CD4-positive, alpha-beta T cell treated with Interleukin-1 beta for 1 hour (primary cell): ENCODE data around the gene ERVFRD-1.

Source experiments
- DNase-seq, 2 donors: peaks; one replicate each; pipeline ENCODE4 v3.0.0-alpha.2; 2020 to 2022

ERVFRD-1 gene, protein sequence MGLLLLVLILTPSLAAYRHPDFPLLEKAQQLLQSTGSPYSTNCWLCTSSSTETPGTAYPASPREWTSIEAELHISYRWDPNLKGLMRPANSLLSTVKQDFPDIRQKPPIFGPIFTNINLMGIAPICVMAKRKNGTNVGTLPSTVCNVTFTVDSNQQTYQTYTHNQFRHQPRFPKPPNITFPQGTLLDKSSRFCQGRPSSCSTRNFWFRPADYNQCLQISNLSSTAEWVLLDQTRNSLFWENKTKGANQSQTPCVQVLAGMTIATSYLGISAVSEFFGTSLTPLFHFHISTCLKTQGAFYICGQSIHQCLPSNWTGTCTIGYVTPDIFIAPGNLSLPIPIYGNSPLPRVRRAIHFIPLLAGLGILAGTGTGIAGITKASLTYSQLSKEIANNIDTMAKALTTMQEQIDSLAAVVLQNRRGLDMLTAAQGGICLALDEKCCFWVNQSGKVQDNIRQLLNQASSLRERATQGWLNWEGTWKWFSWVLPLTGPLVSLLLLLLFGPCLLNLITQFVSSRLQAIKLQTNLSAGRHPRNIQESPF

DNA sequence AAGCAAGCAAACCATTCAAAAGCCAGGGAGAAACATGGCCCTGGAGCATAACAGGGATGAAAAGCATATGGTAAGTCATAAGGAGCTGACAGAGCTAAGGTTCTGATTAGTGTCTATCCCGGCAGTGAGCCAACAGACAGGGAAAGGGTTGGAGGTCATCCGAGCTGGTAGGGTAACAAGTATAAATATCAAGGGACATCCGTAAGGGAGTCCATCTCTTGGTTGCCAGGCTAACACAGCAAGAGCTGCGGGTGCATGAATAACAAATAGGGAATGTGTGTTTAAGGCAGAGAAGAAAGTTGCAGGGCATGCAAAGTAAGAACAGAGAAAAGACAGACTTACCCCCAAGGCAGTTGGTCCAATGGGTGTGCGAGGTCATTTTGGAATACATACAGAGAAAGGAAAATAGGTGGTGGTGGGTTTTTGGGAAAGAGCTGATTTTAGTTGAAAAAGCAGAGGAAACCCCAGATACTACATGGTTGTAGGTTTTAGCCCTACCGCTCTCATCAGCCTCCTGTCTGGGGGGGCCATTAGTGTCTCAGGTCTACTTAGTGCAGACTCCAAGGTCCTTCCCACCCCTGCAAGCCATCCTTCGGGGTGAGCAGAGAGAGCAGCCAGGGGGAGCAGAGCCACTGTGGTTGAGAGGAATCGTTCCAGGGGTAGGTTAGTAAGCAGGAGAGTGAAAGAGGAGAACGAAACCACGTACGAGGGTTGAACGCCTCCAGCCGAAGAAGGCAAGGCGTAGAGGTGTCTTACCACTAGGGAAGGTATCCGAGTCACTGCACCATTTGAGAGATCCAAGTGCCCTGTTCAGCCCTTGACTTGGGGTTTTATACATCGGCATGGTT is at the start of gene ERVFRD-1:
Gene ERVFRD-1, minus strand, starts transcription at position 805 of the 848 bp plus-strand sequence. CDS start 6,415 bp downstream, outside the sequence.
- no peak for DNase-seq

DNA sequence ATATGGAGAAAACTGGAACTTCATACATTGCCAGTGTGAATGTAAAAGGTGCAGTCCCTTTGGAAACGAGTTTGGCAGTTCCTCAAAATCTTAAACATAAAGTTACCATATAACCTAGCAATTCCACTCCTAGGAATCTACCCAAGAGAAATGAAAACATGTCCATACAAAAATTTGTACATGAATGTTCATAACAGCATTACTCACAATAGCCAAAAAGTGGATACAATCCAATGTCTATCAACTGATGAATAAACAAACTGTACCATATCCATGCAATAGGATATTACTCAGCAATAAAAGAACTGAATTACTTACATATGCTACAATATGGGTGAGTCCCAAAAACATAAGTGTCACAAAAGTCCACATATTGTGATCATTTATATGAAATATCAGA is 48.7 kb upstream of the ERVFRD-1 start:
- no peak for DNase-seq

DNA sequence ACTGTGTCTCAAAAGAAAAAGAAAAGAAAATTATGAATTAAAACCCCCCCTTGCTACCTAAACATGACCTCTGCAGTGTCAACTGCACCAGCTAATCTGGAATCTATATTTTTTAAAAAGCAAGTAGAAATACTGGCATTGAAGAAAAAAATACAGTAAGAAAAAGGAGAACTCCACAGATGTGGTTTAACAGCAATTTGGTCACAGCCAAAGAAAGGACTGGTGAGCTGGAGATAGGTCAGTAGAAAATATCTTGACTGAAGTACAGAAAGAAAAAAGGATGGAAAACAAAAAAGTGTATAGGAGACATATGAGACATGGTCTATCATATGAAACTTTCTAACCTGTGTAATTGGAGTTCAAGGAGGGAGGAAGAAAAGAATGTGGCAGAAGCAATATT is 44.1 kb upstream of the ERVFRD-1 start:
- DNase-seq: no peak

DNA sequence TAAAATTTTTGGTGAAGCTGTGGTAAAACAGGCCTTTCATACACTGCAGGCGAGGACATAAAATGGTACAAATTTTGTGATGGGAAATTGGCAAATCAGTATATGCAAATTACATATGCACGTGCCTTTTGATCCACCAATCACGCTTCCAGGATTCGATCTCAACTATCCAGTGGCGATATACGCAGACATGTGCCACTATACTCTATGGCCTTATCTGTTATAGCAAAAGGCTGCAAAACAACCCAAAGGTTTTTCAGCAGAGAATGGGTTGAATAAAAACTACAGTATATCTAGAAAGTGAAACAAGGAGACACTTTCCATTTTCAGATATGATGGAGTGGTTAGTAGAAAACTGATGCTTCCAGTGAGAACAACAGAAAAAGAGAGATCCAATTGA is 41.9 kb upstream of the ERVFRD-1 start:
- DNase-seq: no peak

DNA sequence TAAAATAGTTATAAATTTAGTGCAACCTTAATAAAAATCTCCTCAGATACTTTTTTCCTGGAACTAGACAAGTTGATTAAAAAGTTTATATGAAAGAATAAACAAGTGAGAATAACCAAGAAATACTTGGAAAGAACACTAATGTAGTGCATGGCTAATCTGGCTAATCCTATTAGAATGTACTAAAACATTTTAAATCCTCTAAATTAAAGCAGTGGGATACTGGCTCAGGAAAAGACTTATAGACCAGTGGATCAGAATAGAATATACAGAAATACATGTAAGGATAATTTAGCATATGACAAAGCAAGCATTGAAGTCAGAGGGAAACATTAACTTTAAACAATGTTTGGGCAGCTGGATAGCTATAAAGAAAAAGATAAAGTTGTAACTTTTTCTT is 41.1 kb upstream of the ERVFRD-1 start:
- no peak for DNase-seq

DNA sequence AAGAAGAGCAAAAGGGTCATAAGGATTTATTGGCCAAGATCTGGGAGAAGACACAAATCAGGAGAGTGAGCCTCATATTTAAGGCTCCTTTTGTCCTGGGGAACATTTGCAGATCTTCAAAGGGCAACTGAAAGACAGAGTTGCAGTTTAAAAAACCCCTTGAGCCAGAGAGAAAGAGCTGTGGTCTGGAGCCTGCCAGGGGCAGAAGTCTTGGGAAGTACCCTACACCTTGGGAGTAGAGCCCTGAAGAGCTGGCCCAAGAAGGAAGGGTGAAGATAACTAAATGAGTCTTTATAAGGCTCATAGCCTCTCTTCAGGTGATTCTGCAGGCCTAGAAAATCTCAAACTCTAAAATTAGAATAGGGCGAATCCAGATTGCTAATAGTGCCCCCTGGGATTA is 40.0 kb upstream of the ERVFRD-1 start:
- no peak for DNase-seq

DNA sequence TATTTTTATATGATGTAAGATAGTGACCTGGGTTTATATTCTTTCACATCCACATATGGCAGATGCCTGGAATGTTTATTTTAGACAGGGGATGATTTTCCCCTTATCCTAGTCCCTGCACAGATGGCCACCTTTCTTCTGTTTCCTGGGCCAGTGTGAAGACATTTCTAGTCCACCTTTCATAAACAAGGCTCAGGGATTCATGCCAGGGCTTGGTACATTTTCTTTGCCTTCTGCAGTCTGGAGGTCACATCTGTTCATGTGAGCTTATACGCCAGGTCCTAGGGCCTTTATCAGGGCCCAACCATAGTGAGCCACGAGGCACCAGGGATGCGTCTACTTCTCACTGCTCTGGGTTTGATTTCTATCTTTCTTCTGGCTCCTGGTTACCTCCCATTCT is 38.0 kb upstream of the ERVFRD-1 start:
- no peak for DNase-seq

DNA sequence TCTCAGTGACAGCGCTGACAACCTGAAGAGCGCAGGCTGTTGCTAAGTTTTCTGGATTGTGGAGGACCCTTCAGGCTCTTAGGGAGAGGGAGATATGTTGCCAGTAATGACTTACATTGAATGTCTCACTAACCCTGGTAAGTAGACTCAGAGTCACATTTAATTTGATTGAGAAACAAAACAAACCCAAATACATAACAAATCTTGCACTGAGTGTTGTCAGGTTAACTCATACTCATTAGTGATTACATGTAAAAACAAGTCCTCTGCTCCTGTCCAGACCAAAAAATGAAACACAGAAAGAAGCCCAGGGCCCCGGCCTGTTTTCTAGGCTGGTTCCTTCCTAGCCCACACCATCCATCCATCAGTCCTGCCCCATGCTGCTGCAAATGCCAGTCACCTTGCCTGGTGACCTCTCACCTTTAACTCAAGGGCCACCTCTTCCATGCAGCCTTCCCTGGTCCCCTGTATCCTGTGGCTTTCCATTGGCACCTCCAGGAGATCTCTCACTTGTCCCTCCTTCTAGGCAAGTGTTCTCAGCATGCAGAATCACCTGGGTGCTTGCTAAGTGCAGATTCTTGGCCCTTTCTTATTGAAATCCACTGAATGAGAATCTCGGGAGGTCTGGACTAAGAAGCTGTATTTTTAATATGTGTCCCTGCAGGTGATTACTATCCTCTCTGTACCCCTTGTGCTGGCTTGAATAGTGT is 34.7 kb upstream of the ERVFRD-1 start:
- DNase-seq: no peak

DNA sequence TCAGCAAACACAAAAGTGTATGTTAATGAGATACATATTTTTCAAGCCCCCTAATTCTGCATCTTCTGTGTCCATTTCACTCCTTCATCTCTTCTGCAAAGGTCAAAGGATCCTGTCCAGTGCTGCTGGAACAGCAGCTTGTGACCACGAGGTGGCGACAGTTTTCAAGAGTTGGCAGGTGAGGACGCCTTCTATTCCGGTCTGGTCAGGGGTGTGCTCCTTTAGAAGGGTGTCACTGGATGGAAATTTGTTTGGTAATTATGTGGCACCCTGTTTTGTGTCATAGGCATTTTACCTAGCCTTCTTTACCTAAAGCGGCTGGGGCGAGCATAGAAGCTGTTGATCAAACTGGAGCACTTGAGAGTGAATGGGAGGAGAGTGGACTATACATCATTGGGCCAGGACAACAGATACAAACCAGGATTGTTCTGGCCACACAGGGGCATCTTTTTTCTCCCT is 32.9 kb upstream of the ERVFRD-1 start:
- peak; percentile 75 to 77 for DNase-seq

DNA sequence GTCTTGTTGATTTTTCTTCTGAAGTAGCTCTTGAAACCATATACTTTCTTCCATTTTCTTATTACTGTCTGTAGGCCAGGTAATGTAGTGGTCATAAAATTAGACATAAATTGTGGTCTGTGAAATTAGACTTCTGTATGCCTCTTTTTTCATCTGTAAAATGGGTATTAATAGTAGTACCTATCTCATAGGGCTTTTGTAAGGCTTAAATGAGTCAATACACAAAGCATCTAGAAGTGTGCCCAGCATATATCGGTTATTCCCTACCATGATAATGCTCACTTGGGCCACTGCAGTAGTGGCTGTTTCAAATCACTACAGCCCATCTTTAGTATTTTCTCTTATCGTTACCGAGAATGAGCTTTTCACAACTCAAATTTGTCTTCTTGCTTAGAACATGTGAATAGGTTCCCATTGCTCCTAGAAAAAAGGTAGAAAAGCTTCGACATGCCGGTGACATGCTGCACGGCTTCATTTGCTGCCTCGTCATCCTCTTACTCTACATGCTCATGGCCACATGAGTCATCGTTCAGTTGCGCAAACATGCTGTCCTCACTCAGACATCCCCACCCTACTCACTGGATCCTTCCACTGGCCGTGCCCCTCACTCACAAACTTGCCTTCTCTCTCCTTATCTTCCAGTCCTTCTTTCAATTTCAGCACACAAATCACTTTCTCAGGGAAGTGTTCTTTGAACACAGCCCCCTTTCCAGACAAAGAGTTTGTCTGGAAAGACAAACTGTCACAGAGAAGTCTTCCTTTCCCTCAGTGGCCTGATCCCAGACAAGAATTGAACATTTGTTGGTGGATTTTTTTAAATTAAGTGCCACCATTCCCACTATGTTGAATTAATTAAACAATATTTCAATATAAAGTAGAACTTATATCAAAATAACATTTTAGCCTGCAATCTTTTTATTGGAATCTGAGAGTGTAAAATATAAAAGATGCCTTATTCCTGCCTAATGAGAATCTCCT is 32.2 kb upstream of the ERVFRD-1 start:
- peak; percentile 8 to 78 for DNase-seq

DNA sequence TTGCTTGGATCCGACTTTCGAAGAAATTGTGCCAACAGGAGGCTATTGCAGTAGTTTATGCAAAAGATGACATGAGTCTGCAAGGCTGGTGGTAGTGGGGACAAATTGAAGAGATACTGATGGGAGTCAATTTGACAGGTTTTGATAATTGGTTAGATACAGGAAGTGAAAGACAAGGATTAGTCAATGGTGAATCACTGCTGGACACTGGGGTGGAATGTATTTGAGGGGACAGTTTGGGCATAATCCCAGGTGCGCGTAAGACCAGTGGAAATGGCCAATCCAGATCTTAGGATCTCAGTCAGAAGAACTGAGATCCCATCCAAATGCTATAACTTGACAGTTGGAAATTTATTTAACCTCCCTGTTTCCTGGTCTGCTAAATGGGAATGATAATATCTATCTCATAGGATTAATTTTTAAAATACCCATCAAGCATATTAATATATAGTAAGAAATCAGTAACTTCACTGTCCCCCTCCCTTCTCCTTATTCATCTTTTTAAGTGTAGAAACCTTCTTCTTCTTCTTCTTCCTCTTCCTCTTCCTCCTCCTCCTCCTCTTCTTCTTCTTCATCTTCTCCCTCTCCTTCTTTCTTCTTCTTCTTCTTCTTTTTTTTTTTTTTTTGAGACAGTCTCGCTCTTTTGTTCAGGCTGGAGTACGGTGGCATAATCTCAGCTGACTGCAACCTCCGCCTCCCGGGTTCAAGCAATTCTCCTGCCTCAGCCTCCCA is 30.9 kb upstream of the ERVFRD-1 start:
- no peak for DNase-seq

DNA sequence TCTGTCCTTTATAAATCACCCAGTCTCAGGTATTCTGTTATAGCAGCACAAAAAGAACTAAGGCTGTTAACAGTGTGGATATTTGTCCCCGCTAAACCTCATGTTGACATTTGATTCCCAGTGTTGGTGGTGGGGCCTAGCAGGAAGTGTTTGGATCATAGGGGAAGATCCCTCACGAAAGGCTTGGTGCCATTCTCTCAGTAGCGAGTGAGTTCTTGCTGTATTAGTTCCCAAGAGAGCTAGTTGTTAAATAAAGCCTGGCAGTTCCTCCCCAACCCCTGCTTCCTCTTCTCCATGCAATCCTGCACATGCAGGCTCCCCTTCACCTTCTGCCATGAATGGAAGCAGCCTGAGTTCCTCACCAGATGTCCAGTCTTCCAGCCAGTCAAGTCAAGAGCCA is 29.8 kb upstream of the ERVFRD-1 start:
- DNase-seq: no peak

DNA sequence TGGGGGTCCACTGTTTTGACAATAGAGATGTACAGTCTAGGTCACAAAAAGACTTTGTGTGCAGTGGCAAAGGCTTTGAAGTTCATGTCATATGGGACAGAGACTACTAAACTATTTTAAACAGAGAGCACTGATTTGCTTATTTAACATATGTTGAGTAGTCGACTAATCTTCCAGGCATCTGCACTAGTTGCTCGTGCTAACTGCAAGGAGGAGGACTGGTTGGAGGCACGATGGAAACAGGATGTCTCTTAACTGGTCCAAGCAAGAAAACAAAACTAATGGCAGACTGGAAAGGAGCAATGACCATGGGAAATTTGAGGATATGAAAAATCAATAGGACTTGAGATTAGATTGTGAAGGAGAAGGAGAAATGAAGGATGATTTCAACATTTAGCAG is 28.5 kb upstream of the ERVFRD-1 start:
- no peak for DNase-seq

DNA sequence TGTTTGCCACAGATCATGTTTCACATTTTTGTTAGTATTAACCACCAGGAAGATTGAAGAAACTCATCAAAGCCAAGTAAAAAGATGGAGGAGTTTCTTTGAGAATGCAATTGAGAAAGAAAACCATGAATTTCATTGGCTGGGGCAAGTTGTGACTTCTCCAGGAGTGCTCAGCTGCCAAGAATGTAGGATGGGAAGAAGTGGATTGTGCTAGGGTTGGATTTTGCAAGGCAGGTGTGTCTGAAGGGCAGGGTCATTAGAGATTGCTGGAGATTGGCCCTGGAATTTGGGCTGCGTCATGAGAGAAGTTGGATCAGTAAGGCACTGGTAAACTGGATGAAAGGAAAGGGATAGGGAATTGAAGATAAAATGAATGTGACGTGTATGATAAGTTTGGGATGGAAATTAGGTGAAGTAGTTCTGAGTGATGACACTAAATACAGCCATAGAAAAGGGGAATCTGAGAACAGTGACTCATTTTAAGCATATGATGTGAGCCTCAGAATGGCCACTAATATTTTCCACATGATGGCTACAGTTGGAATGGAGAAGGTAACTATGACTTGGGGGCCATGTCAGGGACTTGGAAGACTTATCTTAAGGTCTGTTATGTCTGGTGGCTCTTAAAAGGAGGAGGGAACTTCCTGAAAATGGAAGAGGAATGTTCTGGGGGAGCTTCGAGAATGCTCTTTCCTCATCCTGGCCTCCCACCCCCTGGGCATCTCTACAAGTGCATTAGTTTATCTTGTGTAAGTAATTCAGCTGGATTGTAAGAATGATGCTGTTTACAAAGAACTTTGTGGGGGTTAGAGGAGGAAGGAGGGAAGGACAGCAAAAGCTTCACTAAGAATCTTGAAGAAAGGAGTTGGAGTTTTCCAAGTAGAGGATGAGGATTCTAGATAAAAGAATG is 27.8 kb upstream of the ERVFRD-1 start:
- no peak for DNase-seq

DNA sequence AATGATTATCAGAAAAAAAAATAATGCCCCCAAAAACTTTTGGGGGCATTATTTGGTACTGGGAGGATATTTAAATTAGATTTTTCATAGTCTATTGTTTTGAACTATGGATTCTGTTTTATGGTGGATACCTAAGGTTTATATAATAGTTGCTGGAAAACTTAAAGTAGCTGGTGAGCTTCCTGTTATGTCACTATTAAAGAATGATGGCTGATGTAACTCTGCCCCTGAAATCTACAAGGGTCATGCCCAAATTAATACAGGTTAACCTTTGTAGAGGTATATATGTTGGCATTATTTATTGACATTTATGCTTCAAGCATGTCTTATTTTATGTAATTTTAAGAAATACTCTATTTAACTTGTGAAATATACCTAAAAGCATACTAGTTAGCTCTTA is 25.3 kb upstream of the ERVFRD-1 start:
- no peak for DNase-seq

DNA sequence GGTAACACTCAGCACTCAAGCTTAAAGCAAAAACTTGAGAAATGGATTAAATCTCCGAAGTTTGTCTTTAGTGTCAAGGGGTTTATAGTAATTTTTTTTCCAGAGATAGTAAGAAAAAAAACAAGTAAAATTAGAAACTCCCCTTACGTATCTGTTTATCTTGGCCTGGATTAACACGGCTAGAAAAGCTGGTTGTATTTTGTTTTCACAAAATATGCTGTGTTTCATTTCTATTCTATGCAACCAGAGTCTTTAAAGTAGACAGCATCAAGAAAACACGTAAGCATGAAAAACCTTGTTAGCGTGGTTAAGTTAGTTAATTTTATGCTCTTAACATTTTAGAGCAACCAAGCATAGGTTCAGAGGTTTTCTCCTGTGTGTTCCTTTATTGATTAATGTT is 21.8 kb upstream of the ERVFRD-1 start:
- no peak for DNase-seq

DNA sequence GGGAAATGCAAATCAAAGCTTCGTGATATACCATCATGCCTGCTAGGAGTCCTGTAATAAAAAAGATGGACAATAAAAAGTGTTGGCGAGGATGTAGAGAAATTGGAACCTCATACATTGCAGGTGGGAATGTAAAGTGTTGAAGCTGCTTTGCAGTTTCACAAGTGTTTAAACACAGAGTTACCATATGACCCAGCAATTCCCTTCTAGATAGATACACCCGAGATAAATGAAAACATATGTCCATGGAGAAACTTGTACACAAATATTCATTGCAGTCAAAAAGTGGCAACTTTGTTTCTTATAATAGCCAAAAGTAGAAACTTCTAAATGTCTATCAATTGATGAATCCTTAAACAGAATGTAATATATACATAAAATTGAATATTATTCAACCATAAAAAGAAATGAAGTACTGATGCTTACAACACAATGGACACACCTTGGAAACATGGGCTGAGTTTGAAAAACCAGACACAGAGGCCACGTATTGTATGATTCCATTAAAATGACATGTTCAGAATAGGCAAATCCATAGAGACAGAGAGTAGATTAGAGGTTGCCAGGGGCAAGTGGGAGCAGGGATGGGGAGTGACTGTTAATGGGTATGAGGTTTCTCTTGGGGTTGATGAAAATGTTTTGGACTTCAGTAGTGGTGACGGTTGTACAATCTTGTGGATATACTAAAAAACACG is 20.8 kb upstream of the ERVFRD-1 start:
- DNase-seq: no peak

DNA sequence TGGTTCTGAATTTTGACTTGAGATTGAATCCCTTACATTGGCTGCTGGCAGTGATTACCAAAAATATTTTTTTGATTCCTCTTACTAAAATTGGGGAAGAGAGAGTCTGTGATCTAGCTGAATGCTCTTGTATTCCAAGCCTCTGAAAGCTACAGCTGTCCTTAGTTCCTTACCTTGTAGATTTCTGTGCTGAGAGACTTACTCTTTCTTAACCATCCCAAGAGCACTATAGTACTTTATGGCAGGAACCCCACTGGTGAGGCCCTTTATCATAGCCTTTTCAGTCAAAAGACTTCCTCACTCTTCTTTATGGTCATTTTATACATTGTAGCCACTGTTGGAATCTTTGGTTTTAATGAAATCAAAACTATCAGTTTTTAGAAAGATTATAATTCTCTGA is 19.1 kb upstream of the ERVFRD-1 start:
- no peak for DNase-seq

DNA sequence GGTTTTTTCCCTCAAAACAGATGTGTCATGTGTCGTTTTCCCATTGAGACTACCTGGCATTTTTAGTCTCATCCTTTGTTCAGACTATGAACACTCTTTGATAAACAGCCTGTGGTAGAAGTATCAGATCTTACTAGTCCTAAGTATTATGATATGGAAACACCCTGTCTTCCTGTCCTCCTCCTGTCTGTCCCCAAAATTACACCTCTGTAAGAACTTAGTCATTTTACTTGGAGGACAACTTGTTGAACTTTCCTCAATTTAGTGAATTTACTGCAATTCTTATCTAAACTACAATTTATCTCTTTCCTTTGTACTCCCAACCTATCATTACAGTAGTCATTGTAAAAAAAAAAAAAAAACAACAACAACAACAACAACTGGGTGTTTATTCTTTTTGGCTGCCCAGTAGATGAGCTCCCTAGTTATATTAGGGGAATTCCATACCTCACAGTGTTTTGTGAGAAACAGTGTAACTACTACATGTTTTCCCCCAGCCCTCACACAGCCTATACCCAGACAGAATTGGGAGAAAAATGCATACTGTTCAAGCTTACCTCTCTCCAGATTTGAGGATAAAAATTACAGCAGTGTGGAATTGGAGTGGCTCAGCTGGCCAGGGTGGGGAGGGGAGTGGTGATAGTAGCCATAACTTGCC is 18.5 kb upstream of the ERVFRD-1 start:
- DNase-seq: no peak
